ENCODE measurements around the gene C6orf132. TPM values are rescaled to one million over a fixed set of nuclear protein-coding genes. Genes with fewer than 3 reads are reported as not detected.

Gene C6orf132
- total RNA-seq, 2 donors from 2014 or later = 23.4 to 24.4 TPM

- no peak for DNase-seq
- no peaks in the 10 kb centered on the region for H3K36me3 ChIP-seq (ENCODE audit: control insufficient read depth, insufficient read depth, low read length)
- no peak for TF ChIP-seq CTCF (conservative IDR thresholded peaks at IDR 0.05)
- WGBS, 2 experiments (ENCODE audit: insufficient coverage in 1 of 2, insufficient read length in 1 of 2) = 90 to 100% methylated on average over 2 to 9 of the region's 9 CpGs
- no peaks in the 10 kb centered on the region for H3K9me3 ChIP-seq (ENCODE audit: control insufficient read depth, low read length)
- no peaks in the 10 kb centered on the region for H3K4me1 ChIP-seq (ENCODE audit: control insufficient read depth, insufficient read depth, low read length)
- H3K27ac Mint-ChIP-seq = no peak overlapping the region
- H3K9me3 Mint-ChIP-seq = no peaks in the 10 kb centered on the region
- peaks cover 33% of the 10 kb centered on the region for H3K27me3 Mint-ChIP-seq (ENCODE audit: insufficient read depth)
- no peaks in the 10 kb centered on the region for H3K36me3 Mint-ChIP-seq (ENCODE audit: low read depth)
- peaks cover 2% of the 10 kb centered on the region for H3K4me1 Mint-ChIP-seq
- no peak overlapping the region for H3K4me3 ChIP-seq (ENCODE audit: low read length)
- H3K4me3 Mint-ChIP-seq = no peak overlapping the region
- no peak overlapping the region for H3K9ac ChIP-seq (ENCODE audit: extremely low read depth, low read length, poor library complexity, severe bottlenecking)
- H3K27ac ChIP-seq (ENCODE audit: low read depth, low read length) = no peak overlapping the region
- no peaks in the 10 kb centered on the region for H3K27me3 ChIP-seq (ENCODE audit: control insufficient read depth, insufficient read depth, low read length, poor library complexity, severe bottlenecking)
Observed at GRCh38 chr6:42091718-42092023, 50.7 kb downstream of the C6orf132 start.

DNA sequence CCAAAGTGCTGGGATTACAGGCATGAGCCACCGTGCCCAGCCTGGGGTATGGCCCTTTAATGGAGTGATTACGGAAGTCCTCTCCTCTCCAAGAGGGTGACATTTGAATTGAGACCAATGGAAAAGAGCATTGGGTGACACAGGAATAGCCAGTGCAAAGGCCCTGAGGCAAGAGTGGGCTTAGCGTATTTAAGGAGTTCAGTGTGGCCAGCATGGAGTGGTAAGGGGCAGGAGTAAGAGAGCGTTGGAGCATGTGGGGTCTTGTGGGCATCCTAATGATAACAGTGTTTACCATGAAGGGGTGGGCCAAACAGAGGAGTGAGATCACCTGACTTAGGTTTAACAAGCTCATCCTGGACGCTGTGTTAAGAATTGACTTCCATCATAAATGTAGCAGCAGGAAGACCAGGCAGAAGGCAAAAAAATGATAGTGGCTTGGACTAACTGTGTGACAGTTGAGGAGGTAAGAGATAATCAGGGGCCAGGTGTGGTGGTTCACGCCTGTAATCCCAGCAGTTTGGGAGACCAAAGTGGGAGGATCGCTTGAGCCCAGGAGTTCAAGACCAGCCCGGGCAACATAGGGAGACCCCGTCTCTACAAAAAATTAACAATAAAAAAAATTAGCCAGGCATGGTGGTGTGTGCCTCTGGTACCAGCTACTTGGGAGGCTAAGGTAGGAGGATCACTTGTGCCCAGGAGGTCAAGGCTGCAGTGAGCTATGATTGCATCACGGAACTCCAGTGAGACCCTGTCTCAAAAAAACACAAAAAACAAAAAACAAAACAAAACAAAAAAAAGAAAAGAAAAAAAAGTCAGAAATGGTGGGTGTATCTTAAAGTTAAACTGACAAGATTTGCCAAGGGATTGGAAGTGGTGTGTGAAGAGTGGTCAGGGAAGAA lies 51.4 kb downstream of the C6orf132 start:
- no peak for DNase-seq
- WGBS, 2 experiments (ENCODE audit: insufficient coverage in 1 of 2, insufficient read length in 1 of 2) = 89 to 95% methylated on average over 8 to 9 of the region's 10 CpGs
- Mint-ChIP-seq H3K9me3 (no peaks in the 10 kb centered on the region), H3K36me3 (ENCODE audit: low read depth) (no peaks in the 10 kb centered on the region), H3K27ac (no peak overlapping the region), H3K27me3 (ENCODE audit: insufficient read depth) (peaks cover 34% of the 10 kb centered on the region), H3K4me3 (no peak overlapping the region), H3K4me1 (peaks cover 2% of the 10 kb centered on the region)
- no peak for TF ChIP-seq CTCF (conservative IDR thresholded peaks at IDR 0.05)
- Histone ChIP-seq H3K9me3 (ENCODE audit: control insufficient read depth, low read length) (no peaks in the 10 kb centered on the region), H3K9ac (ENCODE audit: extremely low read depth, low read length, poor library complexity, severe bottlenecking) (no peak overlapping the region), H3K36me3 (ENCODE audit: control insufficient read depth, insufficient read depth, low read length) (no peaks in the 10 kb centered on the region), H3K27me3 (ENCODE audit: control insufficient read depth, insufficient read depth, low read length, poor library complexity, severe bottlenecking) (no peaks in the 10 kb centered on the region), H3K4me3 (ENCODE audit: low read length) (no peak overlapping the region), H3K27ac (ENCODE audit: low read depth, low read length) (no peak overlapping the region), H3K4me1 (ENCODE audit: control insufficient read depth, insufficient read depth, low read length) (no peaks in the 10 kb centered on the region)

- 82 to 96% methylated on average over 4 to 7 of the region's 7 CpGs for WGBS, 2 experiments (ENCODE audit: insufficient coverage in 1 of 2, insufficient read length in 1 of 2)
- TF ChIP-seq CTCF (conservative IDR thresholded peaks at IDR 0.05) = no peak
- Histone ChIP-seq H3K27me3 (ENCODE audit: control insufficient read depth, insufficient read depth, low read length, poor library complexity, severe bottlenecking) (no peaks in the 10 kb centered on the region), H3K27ac (ENCODE audit: low read depth, low read length) (no peak overlapping the region), H3K4me1 (ENCODE audit: control insufficient read depth, insufficient read depth, low read length) (no peaks in the 10 kb centered on the region), H3K4me3 (ENCODE audit: low read length) (no peak overlapping the region), H3K9ac (ENCODE audit: extremely low read depth, low read length, poor library complexity, severe bottlenecking) (no peak overlapping the region), H3K36me3 (ENCODE audit: control insufficient read depth, insufficient read depth, low read length) (no peaks in the 10 kb centered on the region), H3K9me3 (ENCODE audit: control insufficient read depth, low read length) (no peaks in the 10 kb centered on the region)
- Mint-ChIP-seq H3K9me3 (no peaks in the 10 kb centered on the region), H3K4me3 (no peak overlapping the region), H3K4me1 (no peaks in the 10 kb centered on the region), H3K27me3 (ENCODE audit: insufficient read depth) (peaks cover 26% of the 10 kb centered on the region), H3K27ac (no peak overlapping the region), H3K36me3 (ENCODE audit: low read depth) (no peaks in the 10 kb centered on the region)
- DNase-seq = peak; percentile 62
Observed at GRCh38 chr6:42088101-42088591, 54.3 kb downstream of the C6orf132 start.
